ENCODE results near the gene GALNT7.

- TF ChIP-seq CTCF (IDR thresholded peaks at IDR 0.05; ENCODE audit: low read depth, low read length) (no peak), EZH2phosphoT487 (IDR thresholded peaks at IDR 0.05; ENCODE audit: low read depth) (no peak)
These were observed 93.8 kb downstream of the GALNT7 start for GRCh38 chr4:173262375-173262774.
